ENCODE data around the gene NBEAL1. TPM values are rescaled to one million over a fixed set of nuclear protein-coding genes. Genes with fewer than 3 reads are reported as not detected.

Gene NBEAL1
- total and polyA plus RNA-seq, 11 donors, result 3.1 to 26.9 (median 18.1) TPM

DNA sequence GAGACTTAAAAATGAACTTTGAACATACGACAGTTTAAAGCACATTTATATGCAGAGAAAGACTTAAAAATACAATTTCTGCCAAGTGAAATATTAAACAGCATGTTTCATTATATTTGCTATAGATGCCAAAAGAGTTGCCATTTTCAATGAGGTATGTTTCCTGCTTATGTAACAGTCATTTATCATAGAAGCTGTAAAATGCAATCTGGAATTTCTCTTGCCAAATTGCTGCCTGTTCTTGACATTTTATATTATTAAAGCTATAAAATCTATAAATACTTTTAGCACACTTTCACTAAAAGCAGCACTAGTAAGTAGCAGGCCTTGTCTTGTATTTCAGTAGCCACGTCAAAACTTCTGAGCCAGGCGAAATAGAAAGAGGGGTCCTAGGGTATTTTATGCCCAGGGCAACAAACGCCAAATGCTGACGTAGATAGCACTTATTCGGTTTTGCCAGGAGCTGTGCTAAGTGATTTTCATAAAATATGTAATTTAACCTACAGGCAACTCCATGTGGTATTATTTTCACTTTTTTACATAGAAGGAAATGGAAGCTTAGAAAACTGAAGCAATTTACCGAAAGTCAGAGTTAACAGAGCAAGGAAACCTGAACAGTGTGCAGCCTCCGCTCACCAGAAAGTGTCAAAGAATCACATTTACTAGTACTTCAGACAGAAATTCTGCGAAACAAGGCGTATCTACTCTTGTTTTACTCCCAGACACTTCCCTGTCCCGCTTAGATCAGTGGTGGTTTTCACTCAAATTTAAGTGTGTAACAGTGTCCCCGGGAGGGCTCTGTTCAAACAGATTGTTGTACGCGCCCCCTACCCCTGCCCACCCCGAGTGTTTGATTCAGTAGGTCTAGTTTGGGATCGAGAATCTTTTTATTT is 222.9 kb downstream of the NBEAL1 start:
- intact Hi-C loops (cut with DNase I), result loop anchor here in 5 of 10 donors (2.0 to 10.0 kb wide), 6 partner anchors 91 to 667 kb away; partner anchors contain the start of genes ABI2 (in 2 of the 5), CARF (in 1 of the 5) and WDR12 (in 1 of the 5)
- H3K27ac ChIP-seq, result peak overlapping the region in 4 of 12 donors; percentile 84 to 99 (median 95)

GRCh38 chr2:203238292-203238703 is 223.6 kb downstream of the NBEAL1 start:
- TF ChIP-seq, protein P1, sequence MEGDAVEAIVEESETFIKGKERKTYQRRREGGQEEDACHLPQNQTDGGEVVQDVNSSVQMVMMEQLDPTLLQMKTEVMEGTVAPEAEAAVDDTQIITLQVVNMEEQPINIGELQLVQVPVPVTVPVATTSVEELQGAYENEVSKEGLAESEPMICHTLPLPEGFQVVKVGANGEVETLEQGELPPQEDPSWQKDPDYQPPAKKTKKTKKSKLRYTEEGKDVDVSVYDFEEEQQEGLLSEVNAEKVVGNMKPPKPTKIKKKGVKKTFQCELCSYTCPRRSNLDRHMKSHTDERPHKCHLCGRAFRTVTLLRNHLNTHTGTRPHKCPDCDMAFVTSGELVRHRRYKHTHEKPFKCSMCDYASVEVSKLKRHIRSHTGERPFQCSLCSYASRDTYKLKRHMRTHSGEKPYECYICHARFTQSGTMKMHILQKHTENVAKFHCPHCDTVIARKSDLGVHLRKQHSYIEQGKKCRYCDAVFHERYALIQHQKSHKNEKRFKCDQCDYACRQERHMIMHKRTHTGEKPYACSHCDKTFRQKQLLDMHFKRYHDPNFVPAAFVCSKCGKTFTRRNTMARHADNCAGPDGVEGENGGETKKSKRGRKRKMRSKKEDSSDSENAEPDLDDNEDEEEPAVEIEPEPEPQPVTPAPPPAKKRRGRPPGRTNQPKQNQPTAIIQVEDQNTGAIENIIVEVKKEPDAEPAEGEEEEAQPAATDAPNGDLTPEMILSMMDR (IDR thresholded peaks at IDR 0.05), result no peak
- TF ChIP-seq POLR2A (IDR thresholded peaks at IDR 0.05), result no peak

More for the DNA sequence above, 222.9 kb downstream of the NBEAL1 start:
- WGBS, 4 donors, result 93 to 95% (median 94%) methylated on average over 16 of the region's 16 CpGs
- no peak for TF ChIP-seq POLR2A (IDR thresholded peaks at IDR 0.05)
- TF ChIP-seq, protein P1 (IDR thresholded peaks at IDR 0.05), result no peak
- H3K27me3 ChIP-seq, result no peaks in the 10 kb centered on the region
- H3K9me3 ChIP-seq, result no peaks in the 10 kb centered on the region
- H3K4me3 ChIP-seq, result peak overlapping the region in 9 of 12 donors; percentile 63 to 96 (median 78)
- H3K4me1 ChIP-seq, result peaks cover 0 to 26% (median 15%) of the 10 kb centered on the region in 12 donors
- no peak for DNase-seq
- no peak for ATAC-seq
- H3K36me3 ChIP-seq, result peaks cover 0 to 12% (median 5%) of the 10 kb centered on the region in 9 donors

DNA sequence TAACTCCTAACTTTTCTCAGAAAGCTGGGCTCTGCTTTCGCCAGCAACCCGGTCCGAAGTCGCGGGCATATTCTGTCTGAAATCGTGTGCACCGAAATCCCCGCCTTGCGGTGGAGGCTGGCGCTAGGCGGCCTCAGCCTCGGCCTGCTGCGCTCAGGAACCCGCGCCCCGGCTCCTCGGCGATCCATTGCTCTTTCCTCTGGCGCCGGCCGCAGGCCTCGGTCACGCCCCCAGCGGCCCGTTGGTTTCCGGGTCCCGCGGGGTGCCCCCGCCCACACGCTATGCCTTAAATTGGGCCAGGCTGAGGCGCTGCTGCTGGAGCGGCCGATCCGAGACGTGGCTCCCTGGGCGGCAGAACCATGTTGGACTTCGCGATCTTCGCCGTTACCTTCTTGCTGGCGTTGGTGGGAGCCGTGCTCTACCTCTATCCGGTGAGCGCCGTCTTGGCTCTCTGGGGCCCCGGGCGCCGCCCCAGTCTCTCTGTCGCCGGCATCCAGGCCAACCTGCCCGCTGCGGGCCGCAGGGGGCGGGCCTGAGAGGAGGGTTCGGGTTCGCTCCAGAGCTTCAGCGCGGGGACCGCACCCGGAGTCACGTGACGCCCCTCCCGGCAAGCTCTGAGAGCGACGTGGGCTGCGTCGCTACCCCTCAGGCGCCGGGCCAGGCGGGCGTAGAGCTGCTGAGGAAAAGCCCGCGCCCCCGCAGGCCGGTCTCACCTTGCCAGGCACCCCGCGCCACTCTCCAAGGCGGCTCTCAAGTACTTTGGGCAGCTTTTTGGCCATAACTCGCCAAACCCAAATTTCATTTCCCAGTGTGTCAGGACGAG is 224.2 kb downstream of the NBEAL1 start, which contains the start of gene CYP20A1:
Gene CYP20A1, plus strand, starts transcription at position 315 of the 823 bp plus-strand sequence. Its CDS starts 45 bp downstream, at position 360.
- H3K36me3 ChIP-seq, result peaks cover 0 to 24% (median 14%) of the 10 kb centered on the region in 9 donors
- WGBS, 4 donors, result 0 to 1% (median 0%) methylated on average over 43 to 80 of the region's 80 CpGs
- DNase-seq, result peak; percentile 96 to 99 (median 98)
- TF ChIP-seq, protein P1 (IDR thresholded peaks at IDR 0.05), result peak; percentile 11 to 53 (median 40)
- peak; percentile 7 to 82 for TF ChIP-seq POLR2A (IDR thresholded peaks at IDR 0.05)
- no peaks in the 10 kb centered on the region for H3K9me3 ChIP-seq
- peak; percentile 97 to 99 (median 98) for ATAC-seq
- H3K27me3 ChIP-seq, result no peaks in the 10 kb centered on the region
- H3K4me3 ChIP-seq, result peak within 1 kb of the TSS; percentile 63 to 96 (median 82)
- peak within 1 kb of the TSS; percentile 84 to 99 (median 98) for H3K27ac ChIP-seq
- H3K4me1 ChIP-seq, result peaks cover 0 to 26% (median 15%) of the 10 kb centered on the region in 12 donors
- intact Hi-C loops (cut with DNase I), result loop anchor here in 5 of 10 donors (2.0 to 10.0 kb wide), 6 partner anchors 90 to 666 kb away; partner anchors contain the start of genes ABI2 (in 2 of the 5), CARF (in 1 of the 5) and WDR12 (in 1 of the 5)

More at GRCh38 chr2:203238292-203238703, 223.6 kb downstream of the NBEAL1 start:
- DNase-seq (peak in 1 of 5 donors; percentile 62), ATAC-seq (no peak)
- Histone ChIP-seq H3K4me1 (peaks cover 0 to 26% (median 15%) of the 10 kb centered on the region in 12 donors), H3K9me3 (no peaks in the 10 kb centered on the region), H3K4me3 (peak overlapping the region; percentile 63 to 96 (median 82)), H3K36me3 (peaks cover 0 to 19% (median 10%) of the 10 kb centered on the region in 9 donors), H3K27ac (peak overlapping the region in 11 of 12 donors; percentile 84 to 99 (median 98)), H3K27me3 (no peaks in the 10 kb centered on the region)
- intact Hi-C loops (cut with DNase I), result loop anchor here in 5 of 10 donors (2.0 to 10.0 kb wide), 6 partner anchors 91 to 667 kb away; partner anchors contain the start of genes ABI2 (in 2 of the 5), CARF (in 1 of the 5) and WDR12 (in 1 of the 5)
- WGBS, 4 donors, result 18 to 36% (median 21%) methylated on average over 21 to 22 of the region's 22 CpGs
